AML-193 (cell line): ENCODE results near the gene GRIFIN.

Source experiments
- DNase-seq, 2 experiments: peaks; one replicate each; lab custom pipeline; 2025; lab: John Stamatoyannopoulos, UW

The GRIFIN gene

DNA sequence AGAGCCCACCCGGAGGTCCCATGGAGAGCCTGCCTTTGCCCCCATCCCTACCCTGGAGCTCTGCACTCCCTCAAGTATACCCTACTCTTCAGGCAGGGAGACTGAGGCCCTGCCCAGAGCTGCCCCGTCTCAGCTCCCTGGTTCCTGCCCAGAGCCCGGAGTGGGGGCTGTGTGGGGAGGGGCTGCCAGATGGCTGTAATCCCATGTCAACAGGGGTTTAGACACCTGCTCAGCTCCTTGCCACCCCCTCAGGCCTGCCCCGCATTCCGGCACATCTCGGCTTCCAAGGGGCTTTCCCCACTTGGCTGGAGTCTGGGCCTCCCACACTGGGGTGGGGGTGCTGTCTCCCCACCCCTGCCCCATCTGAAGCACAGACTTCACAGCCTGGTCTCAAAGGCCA is 22.5 kb upstream of the GRIFIN start:
- DNase-seq: no peak

DNA sequence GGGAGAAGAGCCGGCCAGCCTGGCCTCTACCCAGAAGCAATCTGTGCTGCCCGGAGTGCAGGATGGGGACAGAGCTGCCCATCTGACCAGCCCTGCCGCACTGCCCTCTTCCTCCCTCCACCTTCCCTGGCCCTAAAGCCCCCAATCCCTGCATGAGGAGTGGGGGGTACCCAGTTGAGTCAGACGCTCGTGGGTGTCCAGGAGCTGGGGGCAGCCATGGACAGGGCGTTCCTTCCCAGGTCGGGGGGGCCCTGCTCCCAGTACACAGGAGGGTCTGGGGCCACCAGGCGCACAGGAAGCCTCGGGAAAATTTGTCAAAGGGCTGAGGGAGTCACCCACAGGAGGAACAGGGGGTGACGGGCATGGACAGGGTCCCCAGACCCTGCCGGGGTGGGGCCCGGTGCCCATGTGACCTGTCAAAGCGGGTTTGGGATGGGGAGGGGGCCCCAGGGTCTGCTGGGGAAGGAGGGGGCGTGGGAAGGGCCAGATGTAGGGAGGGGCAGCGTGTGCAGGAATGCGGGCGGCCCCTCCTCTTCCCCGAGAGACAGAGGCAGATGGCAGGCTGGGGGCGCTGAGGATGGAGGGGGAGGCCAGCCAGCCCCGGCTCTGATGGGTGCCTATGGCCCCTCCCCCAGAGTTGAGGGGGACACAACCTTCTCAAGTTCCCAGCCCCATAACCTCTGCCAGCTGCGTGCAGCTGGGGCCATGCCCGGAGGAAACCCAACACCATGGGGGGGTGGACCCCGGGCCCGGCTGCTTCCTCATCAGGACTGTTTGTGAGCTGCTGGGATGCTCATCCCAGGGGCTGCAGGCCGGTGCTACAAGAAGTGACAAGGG is 21.5 kb upstream of the GRIFIN start:
- no peak for DNase-seq

DNA sequence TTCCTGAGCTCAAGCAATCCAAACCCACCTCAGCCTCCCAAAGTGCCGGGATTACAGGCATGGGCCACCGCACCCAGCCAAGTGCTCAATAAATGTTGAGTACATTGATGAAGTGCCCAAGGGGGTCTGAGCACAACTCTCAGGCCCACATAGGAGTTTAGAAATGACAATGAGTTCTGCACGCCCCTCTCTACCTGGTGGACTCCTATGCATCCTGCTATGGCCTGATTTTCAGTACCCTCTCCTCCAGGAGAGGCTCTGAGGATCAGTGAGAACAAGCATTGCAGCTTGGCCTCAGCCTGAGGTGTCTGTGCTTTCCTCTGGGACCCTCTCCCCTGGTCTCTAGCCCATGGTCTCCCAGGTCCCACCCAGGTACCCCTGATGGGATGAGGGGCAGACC is 20.9 kb upstream of the GRIFIN start:
- DNase-seq: no peak

DNA sequence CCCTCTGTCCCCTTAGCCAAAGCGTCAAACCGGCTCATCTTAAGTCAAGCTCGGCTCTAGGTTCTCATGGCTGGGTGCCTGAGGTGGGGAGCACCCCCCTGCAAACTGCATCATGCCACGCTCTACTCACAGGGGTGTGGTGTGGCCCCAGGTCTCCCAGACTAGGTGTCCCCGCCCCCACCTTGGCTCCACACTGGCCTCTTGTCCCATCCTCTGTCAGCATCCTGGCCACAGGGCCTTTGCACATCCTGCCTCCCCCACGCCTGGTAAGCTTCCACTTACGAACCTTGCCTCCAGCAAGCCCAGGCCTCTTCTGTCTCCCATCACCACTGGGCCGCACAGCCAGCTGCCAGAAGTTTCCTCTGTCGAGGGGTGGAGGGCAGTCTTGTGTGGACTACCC is 20.2 kb upstream of the GRIFIN start:
- DNase-seq: no peak

DNA sequence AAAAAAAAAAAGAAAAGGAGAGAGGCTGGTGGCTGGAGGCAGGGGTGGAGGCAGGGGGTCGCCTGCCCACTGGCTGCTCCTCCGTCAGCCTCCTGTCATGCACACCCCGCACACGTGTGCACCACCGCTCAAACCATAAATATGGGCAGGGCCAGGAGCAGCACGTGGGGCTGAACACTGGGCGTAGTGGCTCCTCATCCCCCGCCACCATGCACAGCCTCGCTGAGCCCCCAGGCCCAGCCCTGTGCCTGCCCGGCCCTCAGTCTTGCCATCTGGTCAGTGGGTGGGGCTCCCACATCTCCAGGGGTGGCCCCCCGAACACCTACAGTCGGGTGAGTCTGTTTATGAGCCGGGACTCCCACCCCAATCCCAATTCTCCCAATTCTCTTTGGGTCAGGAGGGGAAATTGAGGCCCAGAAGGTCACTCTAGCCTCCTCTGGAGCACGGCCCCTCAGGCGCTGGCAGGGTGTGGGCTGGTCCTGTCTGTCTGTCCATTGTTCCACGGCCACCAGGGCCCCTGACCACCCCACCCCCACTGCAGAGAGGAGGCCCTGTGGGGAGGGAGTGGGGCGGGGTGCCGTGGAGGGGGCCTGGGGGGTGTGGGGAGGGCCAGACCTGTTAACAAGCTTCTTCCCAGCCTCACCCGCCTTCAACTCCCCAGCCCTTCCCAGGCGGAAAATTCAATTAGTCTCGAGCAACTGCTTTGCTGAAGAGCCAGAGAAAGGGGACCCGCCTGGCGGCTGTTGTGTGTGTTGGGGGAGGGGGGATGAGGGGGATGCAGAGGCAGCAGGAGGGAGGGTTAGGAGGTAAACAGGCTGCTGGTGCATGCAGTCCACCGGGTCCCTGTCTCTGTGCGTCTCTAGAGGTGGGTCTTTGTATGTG is 19.5 kb upstream of the GRIFIN start:
- DNase-seq: no peak

DNA sequence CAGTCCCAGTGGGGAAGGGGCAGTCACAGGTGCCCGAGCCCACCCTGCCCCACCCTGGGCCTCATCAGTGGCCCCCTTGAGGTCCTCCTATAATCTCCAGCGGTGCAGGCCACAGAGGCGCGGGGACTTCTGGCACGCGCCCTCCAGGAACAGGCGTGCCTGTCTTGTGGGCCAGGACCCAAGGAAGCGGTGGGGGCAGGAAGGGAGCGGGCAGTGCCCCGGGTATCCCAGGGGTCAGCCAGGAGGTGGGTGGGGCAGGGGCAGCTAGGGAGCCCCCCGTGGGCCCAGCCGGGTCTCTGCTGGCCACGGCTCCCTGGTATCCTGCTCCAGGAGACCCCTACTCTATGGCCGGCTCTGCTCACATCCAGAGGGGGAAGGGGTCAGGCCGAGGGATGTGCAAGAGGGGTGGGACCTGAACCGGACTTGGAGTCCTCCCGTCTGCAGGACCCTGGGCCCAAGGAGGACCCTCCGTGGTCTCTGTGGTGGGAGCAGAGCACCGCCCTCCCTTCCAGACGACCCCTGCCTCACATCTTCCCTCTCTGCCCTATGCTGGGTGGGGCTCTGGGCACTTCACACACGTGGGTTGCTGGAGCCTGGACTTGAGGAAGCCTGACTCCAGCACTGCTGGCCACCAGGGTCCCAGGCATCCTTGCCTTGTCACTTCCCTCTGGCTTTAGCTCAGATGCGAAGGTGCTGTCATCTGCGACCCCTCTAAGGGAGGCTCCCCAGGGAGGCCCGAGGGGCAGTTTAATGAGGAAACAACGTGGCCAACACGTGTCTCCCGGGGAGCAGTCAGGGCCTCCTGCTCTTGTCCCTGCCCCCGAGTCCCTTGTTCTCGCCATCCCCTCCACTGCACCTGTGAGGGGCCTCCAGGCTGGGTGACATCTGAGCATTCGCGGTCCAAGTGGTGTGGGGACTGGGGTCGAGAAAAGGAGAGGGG is 18.3 kb upstream of the GRIFIN start:
- no peak for DNase-seq

DNA sequence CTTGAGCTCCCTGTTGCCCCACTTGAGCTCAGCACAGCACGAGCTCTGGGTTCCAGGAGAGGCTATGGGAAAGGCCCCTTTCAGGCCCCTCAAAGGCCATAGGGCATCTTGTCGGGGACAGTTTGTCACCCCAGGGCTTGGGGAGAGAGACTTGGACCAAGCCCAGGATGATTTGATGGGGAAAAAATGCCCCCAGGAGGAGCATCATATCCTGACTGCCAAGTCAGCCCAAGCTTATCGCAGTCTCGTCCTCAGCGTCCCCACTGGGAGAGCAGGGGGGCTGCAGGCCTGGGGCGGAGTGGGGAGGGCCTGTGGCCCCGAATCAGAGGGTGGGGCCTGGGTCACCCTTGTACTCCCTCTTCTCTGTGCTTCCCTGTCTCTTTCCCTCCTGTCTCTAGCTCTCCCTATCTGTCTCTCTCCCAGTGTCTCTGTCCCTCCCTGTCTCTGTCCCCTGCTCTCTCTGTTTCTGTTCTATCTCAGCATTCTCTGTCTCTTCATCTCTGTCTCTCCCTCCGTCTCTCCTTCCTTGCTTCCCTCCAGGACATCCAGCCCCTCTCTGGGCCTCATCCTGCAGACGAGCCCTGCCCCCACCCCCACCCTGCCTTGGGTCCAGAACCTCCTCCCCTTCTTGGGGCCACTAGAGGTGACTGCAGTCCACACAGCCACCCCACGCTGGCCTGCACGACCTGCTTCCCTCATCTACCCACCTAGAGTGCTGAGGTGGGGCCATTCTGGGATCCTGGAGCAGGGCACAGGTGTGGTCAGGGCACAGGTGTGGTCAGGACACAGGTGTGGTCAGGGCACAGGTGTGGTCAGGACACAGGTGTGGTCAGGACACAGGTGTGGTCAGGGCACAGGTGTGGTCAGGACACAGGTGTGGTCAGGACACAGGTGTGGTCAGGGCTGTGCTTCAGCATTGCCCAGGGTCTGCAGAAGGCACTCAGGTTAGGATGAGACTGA is 17.3 kb upstream of the GRIFIN start:
- DNase-seq: no peak

DNA sequence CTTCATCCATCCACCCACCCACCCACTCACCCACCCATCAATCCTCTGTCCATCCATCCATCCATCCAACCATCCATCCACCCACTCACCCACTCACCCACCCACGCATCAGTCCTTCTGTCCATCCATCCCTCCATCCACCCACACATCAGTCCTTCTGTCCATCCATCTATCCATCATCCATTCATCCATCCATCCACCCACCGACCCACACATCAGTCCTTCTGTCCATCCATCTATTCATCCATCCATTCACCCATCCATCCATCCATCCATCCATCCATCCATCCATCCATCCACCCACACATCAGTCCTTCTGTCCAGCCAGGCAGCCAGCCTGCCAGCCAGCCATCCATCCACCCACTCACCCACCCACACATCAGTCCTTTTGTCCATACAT is 15.8 kb upstream of the GRIFIN start:
- no peak for DNase-seq

DNA sequence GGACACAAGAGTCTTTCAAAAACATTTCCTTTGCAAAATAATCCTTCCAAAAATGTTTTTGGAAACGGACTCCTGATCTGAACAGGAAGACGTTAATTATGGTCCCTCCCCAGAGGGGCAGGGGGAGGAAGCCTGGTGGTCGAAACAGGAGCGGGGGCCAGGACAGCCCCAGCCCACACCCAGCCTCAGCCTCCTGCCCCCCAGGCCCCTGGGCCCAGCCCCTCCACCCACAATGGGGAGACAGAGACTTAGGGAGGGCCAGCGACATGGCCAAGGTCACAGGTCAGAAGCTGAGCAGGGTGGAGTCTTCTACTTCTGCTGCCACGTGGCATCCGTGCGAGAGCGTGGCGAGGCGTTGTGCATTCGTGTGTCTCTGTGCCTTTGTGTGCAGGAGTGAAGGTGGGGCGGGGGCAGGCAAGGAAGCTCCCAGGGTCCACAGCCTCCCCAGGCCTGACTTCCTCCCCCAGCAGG is 14.0 kb upstream of the GRIFIN start:
- DNase-seq: no peak

DNA sequence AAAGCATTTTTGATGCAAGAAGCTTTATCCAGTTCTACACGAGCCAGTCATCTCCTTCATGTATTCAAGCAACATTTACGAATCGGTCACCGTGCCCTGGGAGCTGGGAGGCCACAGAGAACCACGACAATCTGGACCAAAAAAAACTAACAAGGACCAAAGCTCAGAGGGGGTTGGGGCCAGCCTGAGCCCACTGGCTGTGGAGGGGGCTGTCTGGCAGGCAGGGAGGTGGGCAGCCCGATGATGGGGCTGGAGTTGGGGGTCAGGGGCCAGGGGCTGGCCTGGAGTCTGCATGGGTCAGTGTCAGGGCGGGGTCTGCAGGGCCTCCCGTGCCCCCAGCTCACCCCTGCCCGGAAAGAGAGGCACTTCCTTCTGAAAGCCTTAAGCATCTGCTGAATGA is 12.5 kb upstream of the GRIFIN start:
- no peak for DNase-seq

DNA sequence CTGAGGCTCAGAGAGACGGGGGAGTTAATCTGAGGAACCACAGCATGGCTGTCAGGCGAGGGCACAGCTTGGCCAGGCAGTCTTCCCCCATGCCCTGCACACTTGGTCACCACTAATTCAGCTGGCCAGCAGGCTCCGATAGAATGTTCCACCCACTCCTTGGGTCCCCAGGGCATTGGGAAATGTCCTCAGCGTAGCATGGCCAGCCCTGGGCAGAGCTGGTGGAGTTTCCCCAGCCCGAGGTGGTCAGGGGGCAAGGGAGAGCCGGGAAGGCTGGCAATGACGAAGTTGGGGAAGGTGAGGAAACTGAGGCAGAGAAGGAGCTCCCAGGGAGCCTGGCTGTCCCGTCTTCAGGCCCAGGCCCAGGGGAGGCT is 12.1 kb upstream of the GRIFIN start:
- no peak for DNase-seq

DNA sequence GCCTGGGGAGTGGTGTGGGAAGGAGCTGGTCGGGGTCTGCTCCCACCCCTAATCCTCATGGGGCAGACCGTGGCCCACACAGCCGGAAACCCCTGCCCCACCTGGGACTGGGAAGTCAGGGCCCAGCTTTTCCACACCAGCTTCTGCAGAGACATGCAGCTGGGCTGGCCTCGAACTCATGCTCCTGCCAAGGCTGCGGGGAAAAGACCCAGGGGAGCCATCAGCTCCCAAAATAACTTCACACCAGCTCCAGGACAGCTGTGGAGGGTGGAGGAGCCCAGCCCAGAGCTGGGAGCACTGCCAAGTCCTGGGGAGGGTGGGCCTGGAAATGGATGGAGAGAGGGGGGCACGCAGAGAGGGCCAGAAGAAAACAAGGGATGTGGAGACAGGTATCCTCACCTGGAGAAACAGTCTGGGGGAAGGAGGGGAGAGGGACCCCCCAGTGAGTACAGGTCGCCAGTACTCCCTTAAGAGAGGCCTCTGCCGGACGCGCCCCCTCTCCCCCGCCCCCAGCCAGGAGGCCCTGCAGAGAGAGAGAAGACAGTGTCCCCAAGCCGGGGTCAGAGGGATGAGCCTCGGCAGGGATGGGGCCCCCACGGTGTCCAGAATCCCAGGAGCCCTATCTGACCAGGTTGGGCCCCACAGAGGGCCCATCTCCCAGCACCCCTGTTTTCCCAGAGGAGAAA is 11.5 kb upstream of the GRIFIN start:
- DNase-seq: no peak

DNA sequence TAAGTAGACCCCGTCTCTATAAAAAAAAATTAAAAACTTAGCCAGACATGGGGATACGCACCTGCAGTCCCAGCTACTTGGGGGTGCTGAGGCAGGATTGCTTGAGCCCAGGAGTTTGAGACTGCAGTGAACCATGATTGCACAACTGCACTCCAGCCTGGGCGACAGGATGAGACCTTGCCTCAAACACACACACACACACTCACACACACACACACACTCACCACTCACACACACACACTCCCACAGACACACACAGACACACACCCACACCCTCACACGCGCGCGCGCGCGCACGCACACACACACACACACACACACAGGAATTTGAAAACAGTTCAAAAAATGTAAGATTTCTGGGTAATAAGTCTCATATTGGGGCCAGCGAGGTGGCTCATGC is 8.7 kb upstream of the GRIFIN start:
- DNase-seq: no peak

DNA sequence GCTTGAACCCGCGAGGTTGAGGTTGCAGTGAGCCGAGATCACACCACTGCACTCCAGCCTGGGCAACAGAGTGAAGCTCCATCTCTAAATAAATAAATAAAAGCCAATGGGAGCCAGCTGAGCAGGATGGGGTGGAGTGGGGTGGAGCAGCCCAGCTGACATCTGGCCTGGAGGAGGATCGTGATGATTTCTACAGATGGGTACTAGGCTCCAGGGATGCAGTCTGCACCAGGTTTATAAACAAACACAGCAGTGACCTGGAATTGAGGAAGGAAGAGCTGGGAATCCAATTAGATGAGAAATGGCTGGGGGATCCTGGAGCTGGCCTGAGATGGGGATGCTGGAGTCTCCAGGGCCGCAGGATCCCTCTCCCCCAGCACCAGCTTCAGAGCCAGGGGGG is 7.3 kb upstream of the GRIFIN start:
- no peak for DNase-seq

DNA sequence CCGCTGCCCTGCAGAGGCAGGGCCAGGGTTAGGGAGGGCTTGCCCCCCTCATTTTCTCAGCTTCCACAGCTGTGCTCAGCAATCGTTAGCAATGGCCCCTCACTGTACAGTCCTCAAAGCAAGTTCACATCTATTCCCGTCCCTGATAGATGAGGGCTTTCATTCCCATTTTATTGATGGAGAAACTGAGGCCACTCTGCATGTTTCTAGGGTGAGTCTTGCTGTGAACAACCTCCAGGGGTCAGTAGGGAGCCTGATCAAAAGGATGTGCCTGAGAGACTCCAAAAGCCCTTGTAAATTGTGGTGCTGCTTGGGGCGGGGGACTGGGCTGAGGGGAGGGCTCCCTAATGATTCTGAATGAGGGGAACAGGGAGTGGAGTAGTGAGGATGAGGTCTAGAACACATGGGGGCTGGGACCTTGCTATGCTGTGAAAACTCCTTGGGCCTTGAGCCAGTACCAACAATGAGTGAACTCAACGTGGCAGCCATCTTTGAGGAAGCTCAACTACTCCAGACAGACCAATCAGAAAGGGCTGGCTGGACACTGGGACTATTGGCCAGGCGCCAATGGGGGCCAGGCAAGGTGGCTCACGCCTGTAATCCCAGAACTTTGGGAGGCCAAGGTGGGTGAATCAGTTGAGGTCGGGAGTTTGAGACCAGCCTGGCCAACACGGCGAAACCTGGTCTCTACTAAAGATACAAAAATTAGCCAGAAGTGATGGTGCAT is 6.7 kb upstream of the GRIFIN start:
- no peak for DNase-seq

DNA sequence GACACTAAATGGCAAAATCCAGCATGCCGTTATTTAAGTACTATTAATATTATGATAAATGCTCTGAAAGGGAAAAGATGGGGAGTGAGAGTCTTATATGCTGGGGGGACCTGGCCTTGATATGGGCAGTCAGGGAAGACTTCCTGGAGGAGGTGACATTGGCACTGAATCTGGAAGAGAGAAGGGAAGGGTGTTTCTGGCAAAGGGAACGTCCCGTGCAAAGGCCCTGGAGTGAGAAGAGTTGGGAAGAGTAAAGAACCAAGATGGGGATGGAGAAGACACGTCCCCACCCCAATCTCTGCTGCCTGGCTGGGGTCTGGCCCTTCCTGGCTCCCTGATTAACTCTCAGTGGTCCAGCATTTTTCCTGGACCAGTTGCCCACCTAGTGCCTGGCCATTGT is 5.0 kb upstream of the GRIFIN start:
- no peak for DNase-seq

DNA sequence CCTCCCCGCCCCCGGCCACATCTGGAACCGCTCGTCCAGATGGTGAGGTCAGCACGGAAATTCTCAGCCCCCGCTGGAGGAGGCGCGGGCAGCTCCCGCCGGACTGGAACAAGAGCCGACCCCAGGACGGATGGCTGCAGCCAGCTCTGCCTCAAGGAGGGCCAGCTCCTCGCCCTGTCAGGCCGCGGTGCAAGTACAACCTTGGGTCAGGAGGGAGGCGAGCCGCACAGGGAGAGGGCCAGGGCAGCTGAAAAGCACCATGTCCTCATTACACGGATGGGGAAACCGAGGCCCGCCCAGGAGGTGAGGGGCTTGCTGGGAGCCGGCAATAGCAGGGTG is 3.8 kb upstream of the GRIFIN start:
- no peak for DNase-seq

DNA sequence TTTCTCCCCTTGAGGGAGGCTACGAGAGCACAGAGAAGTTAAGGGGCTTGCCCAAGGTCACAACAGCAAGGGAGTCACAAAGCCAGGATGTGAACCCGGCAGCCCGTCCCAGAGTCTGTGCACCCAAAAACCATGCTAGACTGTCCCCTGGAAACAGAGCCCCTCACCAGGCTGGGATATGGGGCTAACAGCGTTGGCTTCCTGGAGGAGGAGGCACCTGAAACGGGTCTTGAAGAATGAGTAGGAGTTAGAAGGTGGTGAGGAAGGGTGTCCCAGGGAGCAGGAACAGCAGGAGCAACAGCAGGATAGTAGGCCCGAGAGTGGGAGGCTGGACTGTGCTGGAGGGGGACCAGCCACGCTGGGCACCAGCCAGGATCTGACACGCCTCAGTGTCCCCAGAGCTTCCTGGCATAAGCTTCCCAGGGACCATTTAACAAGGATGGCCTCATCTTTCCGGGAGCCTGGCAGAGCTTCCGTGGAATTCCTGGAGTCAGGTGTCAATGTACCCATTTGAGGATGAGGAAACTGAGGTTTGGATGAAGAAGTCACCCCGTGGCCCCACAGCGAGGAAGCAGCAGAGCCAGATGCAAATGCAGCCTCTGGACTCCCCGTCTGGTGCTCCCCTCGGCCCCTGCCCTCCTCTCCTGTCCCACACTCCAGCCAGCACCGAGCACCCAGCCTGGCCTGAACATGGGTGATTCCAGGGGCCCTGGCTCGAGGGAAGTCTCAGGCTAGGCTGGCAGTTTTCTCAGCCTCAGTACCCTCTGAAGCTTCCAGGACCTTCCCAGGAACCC is 3.3 kb upstream of the GRIFIN start:
- DNase-seq: no peak

DNA sequence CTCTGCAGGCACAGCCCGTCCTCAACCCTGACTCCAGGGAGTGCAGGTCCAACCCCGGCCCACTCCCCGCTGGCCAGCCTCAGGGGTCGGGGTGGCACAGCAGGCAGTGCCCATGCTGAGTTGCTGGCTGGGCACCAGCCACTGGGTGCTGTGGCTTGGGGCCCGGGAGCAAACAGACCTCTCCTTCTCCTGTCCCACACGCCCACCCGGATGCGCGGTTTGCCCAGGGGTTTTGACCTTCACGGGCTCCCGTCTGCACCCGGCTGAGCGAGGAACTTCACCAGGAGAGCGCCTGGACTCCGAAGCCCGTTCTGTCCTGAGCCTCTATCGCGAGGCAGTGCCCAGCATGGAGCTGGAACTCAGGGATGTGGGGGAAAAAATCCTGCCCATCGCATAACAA is 2.6 kb upstream of the GRIFIN start:
- DNase-seq: no peak
